Measurements from ENCODE around the gene SYT1. TPM values are rescaled to one million over a fixed set of nuclear protein-coding genes. Genes with fewer than 3 reads are reported as not detected.
"Not testable (repeated sequence)": the region's sequence is repeated elsewhere in the genome, so short reads cannot be mapped to it uniquely, and the experiment has no call there.

Gene SYT1
- total RNA-seq, 1 donor from 2014 or later, result not detected

GRCh38 chr12:78966926-78967325, 102.4 kb downstream of the SYT1 start:
- intact Hi-C loops (cut with micrococcal nuclease), result no loop called here

DNA sequence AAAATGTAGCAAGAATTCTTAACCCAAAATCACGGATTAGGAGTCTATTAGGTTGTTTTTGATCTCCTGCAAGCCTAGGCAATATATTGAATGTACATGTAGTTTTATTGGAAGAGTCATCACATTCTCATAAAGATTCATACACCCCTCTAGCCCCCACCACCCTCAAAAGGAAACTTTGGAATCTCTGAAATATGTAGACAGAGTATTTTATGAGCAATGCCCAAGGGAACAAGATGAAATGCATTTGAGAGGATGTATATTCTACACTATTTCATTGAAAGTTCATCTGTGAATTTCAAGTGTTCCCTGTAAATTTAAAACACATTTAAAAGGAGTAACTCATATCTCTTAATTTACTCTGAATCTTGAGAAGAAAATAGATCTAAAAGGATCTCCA, 103.7 kb downstream of the SYT1 start:
- intact Hi-C loops (cut with micrococcal nuclease), result no loop called here

- intact Hi-C loops (cut with micrococcal nuclease), result no loop called here
Measured at GRCh38 chr12:78970041-78970440, 105.5 kb downstream of the SYT1 start.

GRCh38 chr12:78977304-78977867, 112.8 kb downstream of the SYT1 start:
- intact Hi-C loops (cut with micrococcal nuclease), result no loop called here

DNA sequence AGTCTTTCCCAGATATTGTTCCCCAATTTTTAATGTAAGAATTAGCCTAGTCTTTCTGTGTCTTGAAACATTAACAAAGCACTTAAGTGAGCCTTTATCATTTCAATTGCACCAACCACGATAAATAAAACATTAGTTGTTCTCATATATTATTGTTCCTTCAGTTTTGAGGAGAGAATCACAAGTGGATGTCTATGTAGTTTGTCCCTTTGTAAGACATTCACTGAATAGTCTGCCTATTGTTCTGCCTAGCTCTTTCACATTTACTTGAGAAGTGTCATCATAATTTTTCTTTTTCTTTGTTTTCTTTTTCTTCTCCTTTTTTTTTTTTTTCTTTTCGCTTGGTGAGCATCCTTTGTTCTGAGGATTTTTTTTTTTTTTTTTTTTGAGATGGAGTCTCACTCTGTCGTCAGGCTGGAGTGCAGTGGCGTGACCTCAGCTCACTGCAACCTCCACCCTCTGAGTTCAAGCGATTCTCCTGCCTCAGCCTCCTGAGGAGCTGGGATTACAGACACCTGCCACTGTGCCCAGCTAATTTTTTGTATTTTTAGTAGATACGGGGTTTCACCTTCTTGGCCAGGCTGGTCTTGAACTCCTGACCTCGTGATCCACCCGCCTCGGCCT, 129.7 kb downstream of the SYT1 start:
- intact Hi-C loops (cut with micrococcal nuclease), result no loop called here

GRCh38 chr12:79000501-79000900, 135.9 kb downstream of the SYT1 start:
- intact Hi-C loops (cut with micrococcal nuclease), result no loop called here

- intact Hi-C loops (cut with micrococcal nuclease), result no loop called here
Measured at GRCh38 chr12:79001404-79001803, 136.8 kb downstream of the SYT1 start.

DNA sequence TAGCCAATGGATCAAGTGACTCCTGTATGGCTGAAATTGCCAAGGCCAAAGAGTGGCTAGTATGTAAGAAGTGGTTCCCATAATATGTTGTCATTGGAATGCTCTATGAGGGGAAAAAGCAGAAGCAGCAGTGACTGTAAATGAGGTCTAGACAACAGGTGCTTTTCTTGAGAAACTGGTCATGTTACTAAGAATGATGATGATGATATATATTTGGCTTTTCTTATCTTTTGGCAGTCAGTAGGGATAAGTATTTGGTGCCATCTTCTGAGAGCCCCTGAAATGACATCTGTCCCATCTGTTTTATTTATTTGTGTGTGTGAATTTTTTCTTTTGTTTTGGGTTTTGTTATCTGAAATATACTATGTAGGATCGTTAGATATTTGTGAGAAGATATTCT, 141.7 kb downstream of the SYT1 start:
- intact Hi-C loops (cut with micrococcal nuclease), result no loop called here

DNA sequence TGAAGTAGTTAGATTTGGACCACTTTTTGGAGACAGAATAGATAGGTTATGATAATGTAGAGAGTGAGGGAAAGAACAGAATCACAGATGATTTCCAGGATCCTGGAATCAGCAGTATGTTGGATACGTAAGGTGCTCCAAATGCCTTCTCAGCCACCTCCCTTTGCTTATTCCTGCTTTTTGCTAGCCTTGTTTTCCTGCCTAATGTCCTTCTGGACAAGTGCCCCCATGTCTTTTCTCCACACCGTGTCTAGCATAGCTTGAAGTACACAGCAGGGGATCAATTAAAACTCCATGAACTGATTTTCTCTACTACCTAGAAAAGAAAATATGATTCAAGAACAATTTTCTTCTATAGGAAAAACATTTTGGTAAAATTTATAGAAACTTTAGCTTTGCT, 144.0 kb downstream of the SYT1 start:
- intact Hi-C loops (cut with micrococcal nuclease), result no loop called here

- intact Hi-C loops (cut with micrococcal nuclease), result no loop called here
Measured at GRCh38 chr12:79012636-79013035, 148.1 kb downstream of the SYT1 start.

DNA sequence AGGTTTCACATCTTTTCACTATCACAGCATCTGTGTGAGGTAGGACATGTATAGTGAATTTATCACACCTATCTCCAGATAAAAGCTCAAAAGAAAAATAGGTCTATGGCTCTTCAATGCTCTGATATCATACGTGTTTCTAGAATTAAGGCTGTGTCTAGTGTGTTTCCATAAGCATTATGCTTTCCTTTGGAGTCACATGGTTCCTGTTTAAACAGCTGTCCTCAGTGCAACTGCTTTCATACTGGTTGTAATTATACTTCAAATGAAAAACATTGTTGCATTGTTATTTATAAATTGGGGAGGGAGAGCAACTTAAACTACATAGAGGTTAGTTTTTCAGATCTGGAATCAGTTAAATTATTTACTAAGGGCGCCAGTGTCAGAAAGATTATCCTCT, 151.6 kb downstream of the SYT1 start:
- intact Hi-C loops (cut with micrococcal nuclease), result no loop called here

DNA sequence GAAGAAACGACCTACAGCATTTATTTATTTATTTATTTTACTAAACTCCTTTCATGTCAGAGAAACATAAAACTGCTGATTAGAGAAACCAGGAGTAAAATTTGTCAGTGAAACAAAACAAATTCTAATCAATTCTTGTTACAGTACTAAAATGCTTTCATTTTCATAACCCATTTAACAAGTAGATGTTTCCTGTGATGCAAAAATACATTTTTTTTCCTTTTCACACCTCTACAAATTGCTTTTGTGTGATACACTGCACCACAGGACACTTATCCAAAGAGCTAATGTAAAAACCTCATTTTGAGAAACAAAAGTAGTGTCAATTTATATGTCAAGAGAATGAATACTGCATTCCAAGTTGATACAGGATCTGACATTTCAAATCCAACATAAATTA, 155.1 kb downstream of the SYT1 start:
- intact Hi-C loops (cut with micrococcal nuclease), result no loop called here

GRCh38 chr12:79020106-79020505, 155.5 kb downstream of the SYT1 start:
- intact Hi-C loops (cut with micrococcal nuclease), result no loop called here

GRCh38 chr12:79021021-79021420, 156.4 kb downstream of the SYT1 start:
- intact Hi-C loops (cut with micrococcal nuclease), result no loop called here

- intact Hi-C loops (cut with micrococcal nuclease), result no loop called here
Measured at GRCh38 chr12:79023261-79023660, 158.7 kb downstream of the SYT1 start.

DNA sequence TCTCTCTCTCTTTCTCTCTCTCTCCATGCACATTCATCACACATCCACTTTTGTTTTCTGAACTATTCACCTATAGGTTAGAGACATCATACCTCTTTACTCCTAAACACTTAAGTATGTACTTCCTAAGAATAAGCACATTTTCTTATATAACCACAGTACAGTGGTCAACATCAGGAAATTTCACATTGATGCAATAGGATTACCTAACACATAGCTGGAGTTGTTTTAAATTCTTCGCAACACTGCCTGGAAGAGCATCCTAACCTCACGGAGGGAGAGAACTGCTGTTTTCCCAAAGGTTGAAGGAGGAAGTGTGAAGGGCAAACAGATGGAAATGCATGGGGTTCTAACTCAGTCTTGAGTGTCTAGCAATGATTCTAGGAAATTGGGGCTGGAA, 159.2 kb downstream of the SYT1 start:
- intact Hi-C loops (cut with micrococcal nuclease), result no loop called here

DNA sequence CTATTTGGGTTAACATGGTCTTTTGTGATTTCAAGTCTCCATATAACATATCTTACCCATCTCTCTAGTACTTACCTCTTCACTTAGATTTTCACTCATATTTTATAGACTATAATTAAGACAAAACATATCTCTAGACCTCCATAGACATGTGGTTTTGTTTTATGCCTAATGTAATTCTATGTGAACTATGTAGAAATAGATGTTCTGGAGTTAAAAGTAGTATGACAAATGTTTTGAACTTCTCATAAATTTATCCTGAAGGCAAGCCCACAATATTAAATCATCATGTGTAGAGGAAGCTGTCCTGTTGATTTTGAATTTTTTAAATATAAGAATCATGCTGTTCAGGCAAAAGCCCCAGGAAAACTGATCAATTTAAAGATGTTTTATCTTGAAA, 169.2 kb downstream of the SYT1 start:
- intact Hi-C loops (cut with micrococcal nuclease), result no loop called here

- intact Hi-C loops (cut with micrococcal nuclease), result not testable (repeated sequence)
Measured at GRCh38 chr12:79044748-79045147, 180.2 kb downstream of the SYT1 start.

GRCh38 chr12:79045149-79045703, 180.7 kb downstream of the SYT1 start:
- intact Hi-C loops (cut with micrococcal nuclease), result not testable (repeated sequence)

DNA sequence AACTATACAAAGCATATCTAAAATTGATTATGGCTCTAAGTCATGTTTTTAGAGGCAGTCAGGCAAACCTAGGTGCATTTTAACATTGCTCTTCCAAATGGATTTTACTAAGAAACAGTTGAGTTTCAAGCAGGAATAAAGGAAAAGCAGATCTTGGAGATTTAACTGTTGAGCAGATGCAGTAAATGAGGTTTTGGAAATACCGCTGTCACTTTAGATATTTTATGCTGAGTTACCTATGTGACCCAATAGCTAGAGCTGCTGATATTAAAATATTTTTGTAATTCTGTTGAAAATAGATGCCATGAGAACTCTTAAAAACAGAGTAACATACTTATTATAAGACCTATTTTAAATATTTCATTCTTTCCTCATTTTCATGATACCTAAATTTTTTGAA, 181.4 kb downstream of the SYT1 start:
- intact Hi-C loops (cut with micrococcal nuclease), result no loop called here

DNA sequence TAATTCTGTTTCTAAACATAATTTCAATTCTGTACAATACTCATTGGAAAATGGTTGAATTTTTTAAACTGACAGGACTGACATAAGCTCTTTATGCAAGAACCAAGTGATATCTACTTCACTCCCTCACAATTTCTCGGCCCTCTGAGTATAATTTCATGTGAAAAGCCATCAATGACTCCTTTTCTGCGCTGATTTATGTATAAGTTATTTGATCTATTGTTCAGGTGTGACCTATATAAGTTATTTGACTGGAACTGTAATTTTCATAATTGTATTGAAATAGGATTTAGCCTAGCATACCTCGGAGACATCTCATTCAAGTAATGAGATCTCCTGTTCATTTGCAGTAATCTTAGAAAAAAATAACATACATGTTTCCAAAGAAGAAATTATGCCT, 184.4 kb downstream of the SYT1 start:
- intact Hi-C loops (cut with micrococcal nuclease), result no loop called here

GRCh38 chr12:79053394-79053793, 188.8 kb downstream of the SYT1 start:
- intact Hi-C loops (cut with micrococcal nuclease), result no loop called here

DNA sequence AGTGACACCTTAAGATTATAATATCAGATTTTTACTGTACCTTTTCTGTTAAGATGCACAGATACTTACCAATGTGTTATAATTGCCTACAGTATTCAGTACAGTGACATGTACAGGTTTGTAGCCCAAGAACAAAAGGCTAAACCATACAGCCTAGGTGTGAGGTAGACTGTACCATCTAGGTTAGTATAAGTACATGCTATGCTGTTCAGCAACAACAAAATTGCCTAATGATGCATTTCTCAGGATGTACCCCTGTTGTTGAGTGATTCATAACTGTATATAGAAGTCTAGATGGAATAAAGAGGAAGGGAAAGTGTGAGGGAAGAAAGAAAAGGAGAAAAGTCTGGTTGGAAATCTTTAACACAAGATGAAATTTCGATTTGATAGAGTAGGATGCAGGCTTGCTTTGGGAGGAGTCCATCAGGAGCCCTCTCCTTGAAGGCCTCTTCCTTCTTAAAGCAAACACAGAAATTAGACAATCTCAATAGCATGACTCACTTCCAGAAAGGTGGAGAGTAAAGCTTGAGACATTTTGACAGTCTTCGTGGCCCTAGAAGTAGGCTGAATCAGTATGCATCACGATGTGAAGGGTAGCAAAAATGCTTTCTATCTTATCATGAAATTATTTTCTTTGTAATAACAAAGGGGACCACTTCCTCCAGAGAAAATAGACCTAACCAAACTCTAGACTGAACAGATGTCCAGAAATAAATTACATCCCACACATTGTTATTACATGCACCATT, 191.5 kb downstream of the SYT1 start:
- intact Hi-C loops (cut with micrococcal nuclease), result no loop called here

All from T-helper 1 cell treated with Interleukin-12 subunit alpha and Interleukin-12 subunit beta and Interleukin-4 antibody, amounts not matched to agents 30 ng/mL and 1 ng/mL, for 36 hours (primary cell).